ENCODE data around the gene UGT1A10.

The UGT1A10 gene

DNA sequence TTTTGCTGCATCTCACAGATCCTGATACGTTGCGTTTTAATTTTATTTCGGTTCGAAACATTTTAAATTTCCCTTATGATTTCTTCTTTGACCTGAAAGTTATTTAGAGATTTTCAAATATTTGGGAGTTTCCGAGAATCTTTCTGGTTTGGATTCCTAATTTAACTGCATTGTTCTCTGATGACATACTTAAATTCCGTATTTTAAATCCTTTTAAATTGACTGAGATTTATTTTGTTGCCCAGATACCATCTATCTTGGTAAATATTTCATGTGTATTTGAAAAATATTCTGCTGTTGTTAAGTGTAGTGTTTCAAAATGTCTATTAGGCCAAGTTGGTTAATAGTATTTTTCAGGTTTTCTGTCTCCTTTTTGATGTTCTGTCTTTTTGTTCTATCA lies 179.6 kb downstream of the UGT1A10 start:
- Histone ChIP-seq H3K4me3 (replicated peaks; ENCODE audit: insufficient read depth, low read length) (no peak overlapping the region), H3K27ac (replicated peaks) (no peak overlapping the region), H3K27me3 (ENCODE audit: insufficient read depth, poor library complexity, severe bottlenecking) (no peaks in the 10 kb centered on the region)
- TF ChIP-seq CTCF (IDR thresholded peaks at IDR 0.05; ENCODE audit: insufficient read depth, low read length) (no peak), GABPA (IDR thresholded peaks at IDR 0.05; ENCODE audit: low read depth) (no peak), POLR2AphosphoS5 (IDR thresholded peaks at IDR 0.05; ENCODE audit: low read depth) (no peak), REST (IDR thresholded peaks at IDR 0.05; ENCODE audit: insufficient replicate concordance, low read depth) (no peak), SPI1 (IDR thresholded peaks at IDR 0.05; ENCODE audit: borderline replicate concordance, low read depth) (no peak)
- no peak for DNase-seq (ENCODE audit: low read depth in 1 of 2, low spot score in 1 of 2)

- Histone ChIP-seq H3K27me3 (ENCODE audit: insufficient read depth, poor library complexity, severe bottlenecking) (no peaks in the 10 kb centered on the region), H3K27ac (replicated peaks) (no peak overlapping the region), H3K4me3 (replicated peaks; ENCODE audit: insufficient read depth, low read length) (no peak overlapping the region)
- TF ChIP-seq GABPA (IDR thresholded peaks at IDR 0.05; ENCODE audit: low read depth) (no peak), CTCF (IDR thresholded peaks at IDR 0.05; ENCODE audit: insufficient read depth, low read length) (no peak), POLR2AphosphoS5 (IDR thresholded peaks at IDR 0.05; ENCODE audit: low read depth) (no peak), SPI1 (IDR thresholded peaks at IDR 0.05; ENCODE audit: borderline replicate concordance, low read depth) (no peak), REST (IDR thresholded peaks at IDR 0.05; ENCODE audit: insufficient replicate concordance, low read depth) (no peak)
- no peak for DNase-seq (ENCODE audit: low read depth in 1 of 2, low spot score in 1 of 2)
These were observed 180.1 kb downstream of the UGT1A10 start for GRCh38 chr2:233816334-233816733.

- TF ChIP-seq POLR2AphosphoS5 (IDR thresholded peaks at IDR 0.05; ENCODE audit: low read depth) (no peak), SPI1 (IDR thresholded peaks at IDR 0.05; ENCODE audit: borderline replicate concordance, low read depth) (no peak), GABPA (IDR thresholded peaks at IDR 0.05; ENCODE audit: low read depth) (no peak), REST (IDR thresholded peaks at IDR 0.05; ENCODE audit: insufficient replicate concordance, low read depth) (no peak), CTCF (IDR thresholded peaks at IDR 0.05; ENCODE audit: insufficient read depth, low read length) (no peak)
- H3K4me3 ChIP-seq (replicated peaks; ENCODE audit: insufficient read depth, low read length): no peak overlapping the region
These were observed 180.5 kb downstream of the UGT1A10 start for GRCh38 chr2:233816771-233817170.

More at GRCh38 chr2:233816771-233817170, 180.5 kb downstream of the UGT1A10 start:
- no peaks in the 10 kb centered on the region for H3K27me3 ChIP-seq (ENCODE audit: insufficient read depth, poor library complexity, severe bottlenecking)
- no peak overlapping the region for H3K27ac ChIP-seq (replicated peaks)
- no peak for DNase-seq (ENCODE audit: low read depth in 1 of 2, low spot score in 1 of 2)

Measured in HL-60 (cell line).